ENCODE data around the gene PTX3. TPM values are rescaled to one million over a fixed set of nuclear protein-coding genes. Genes with fewer than 3 reads are reported as not detected.

PTX3 gene
- total and polyA plus RNA-seq, 10 of the 15 experiments (the other 5 are each of a cell fraction or from before 2014, with no cell fraction given): 0.03 to 0.11 (median 0.06) TPM; not detected in 7

- H3K4me3 ChIP-seq: no peak overlapping the region
- in situ Hi-C loops (cut with MboI): no loop called here
- TF ChIP-seq LARP7 (IDR thresholded peaks at IDR 0.05): no peak
- no peak for TF ChIP-seq GATAD2B (conservative IDR thresholded peaks at IDR 0.05; ENCODE audit: low read depth)
- TF ChIP-seq BACH1 (IDR thresholded peaks at IDR 0.05; ENCODE audit: borderline replicate concordance): no peak
- TF ChIP-seq CEBPB (IDR thresholded peaks at IDR 0.05; ENCODE audit: borderline replicate concordance in 1 of 2, low read depth in 2 of 2, low read length in 2 of 2): no peak
- TF ChIP-seq STAT1 (conservative IDR thresholded peaks at IDR 0.05): no peak
- no peak for TF ChIP-seq SIN3A (IDR thresholded peaks at IDR 0.05; ENCODE audit: low read depth, low read length)
- TF ChIP-seq SKIL (IDR thresholded peaks at IDR 0.05; ENCODE audit: low read depth, poor library complexity, severe bottlenecking): no peak
- TF ChIP-seq ZNF687 (IDR thresholded peaks at IDR 0.05): no peak
- no peak for TF ChIP-seq SP1 (IDR thresholded peaks at IDR 0.05; ENCODE audit: low read depth, low read length)
- no peak for TF ChIP-seq CHD4 (IDR thresholded peaks at IDR 0.05)
- TF ChIP-seq BMI1 (IDR thresholded peaks at IDR 0.05; ENCODE audit: borderline replicate concordance): no peak
- no peak for TF ChIP-seq ZNF274 (IDR thresholded peaks at IDR 0.05; ENCODE audit: insufficient read depth, insufficient read length)
- no peak for TF ChIP-seq ZNF217 (IDR thresholded peaks at IDR 0.05)
- TF ChIP-seq EP300 (IDR thresholded peaks at IDR 0.05; ENCODE audit: borderline replicate concordance in 1 of 2, control insufficient read depth in 1 of 2, low read depth in 2 of 2, low read length in 2 of 2): no peak
- no peak overlapping the region for H2AFZ ChIP-seq (ENCODE audit: control insufficient read depth, low read depth, low read length)
- no peak for ATAC-seq
- POLR2A ChIA-PET: no interaction called here
- H4K20me1 ChIP-seq (ENCODE audit: control insufficient read depth, insufficient read depth): no peaks in the 10 kb centered on the region
- H3K4me2 ChIP-seq (ENCODE audit: control insufficient read depth, insufficient read depth): no peak overlapping the region
- DNase-seq (ENCODE audit: low read depth, low spot score): no peak
- RAD21 ChIA-PET (ENCODE audit: unreplicated experiment): no interaction called here
- no peak overlapping the region for H3K9ac ChIP-seq (ENCODE audit: control insufficient read depth, insufficient read depth, low read length)
- no peaks in the 10 kb centered on the region for H3K79me2 ChIP-seq (ENCODE audit: control insufficient read depth, insufficient read depth, low read length)
- no peak for FAIRE-seq
- intact Hi-C loops (cut with micrococcal nuclease; ENCODE audit: unreplicated experiment): no loop called here
- no peak overlapping the region for H3K27ac ChIP-seq (ENCODE audit: control insufficient read depth, insufficient read depth)
- WGBS (ENCODE audit: insufficient coverage, insufficient replicate concordance, low lambda C conversion rate, missing lambda C conversion rate): 0% methylated on average over 1 of the region's 1 CpG
- CTCF ChIA-PET: no interaction called here
- H3K36me3 ChIP-seq (ENCODE audit: control insufficient read depth in 2 of 2, insufficient read depth in 2 of 2, low read length in 1 of 2): no peaks in the 10 kb centered on the region
- SMC1A ChIA-PET (ENCODE audit: uncharacterized antibody, unreplicated experiment): interaction anchor here (2.1 kb wide), 1 partner anchor 14 kb away, joined by 7 read pairs; no protein-coding TSS in a partner anchor
- no TSS peak for BruUV-seq (replicated peaks)
- H3K27me3 ChIP-seq (replicated peaks in 1 of 2; ENCODE audit: control insufficient read depth in 2 of 2, insufficient read depth in 2 of 2, low read length in 1 of 2): no peaks in the 10 kb centered on the region; a peak in 1 of 4 replicates
- H3K9me3 ChIP-seq (replicated peaks; ENCODE audit: control insufficient read depth, insufficient read depth, low read length): no peaks in the 10 kb centered on the region
- no peaks in the 10 kb centered on the region for H3K4me1 ChIP-seq (ENCODE audit: control insufficient read depth, insufficient read depth, low read length)
Observed at GRCh38 chr3:157463816-157464215, 27.2 kb downstream of the PTX3 start.
